ENCODE results near the gene IP6K3.

Gene IP6K3

GRCh38 chr6:33689148-33689494, 57.6 kb downstream of the IP6K3 start:
- DNase-seq (ENCODE audit: low read depth in 2 of 2): no peak

GRCh38 chr6:33688451-33689147, 58.1 kb downstream of the IP6K3 start:
- DNase-seq (ENCODE audit: low read depth in 2 of 2): no peak

DNA sequence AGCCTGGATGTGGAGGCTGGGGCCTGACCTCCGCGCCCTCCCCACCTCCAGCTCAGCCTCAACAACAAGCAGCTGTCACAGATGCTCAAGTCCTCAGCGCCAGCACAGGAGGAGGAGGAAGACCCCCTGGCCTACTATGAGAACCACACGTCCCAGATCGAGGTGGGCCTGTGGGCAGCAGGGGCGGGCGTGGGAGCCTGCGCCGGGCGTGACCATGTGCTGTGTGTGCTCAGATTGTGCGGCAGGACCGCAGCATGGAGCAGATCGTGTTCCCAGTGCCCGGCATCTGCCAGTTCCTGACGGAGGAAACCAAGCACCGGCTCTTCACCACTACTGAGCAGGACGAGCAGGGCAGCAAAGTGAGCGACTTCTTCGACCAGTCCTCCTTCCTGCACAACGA, 58.7 kb downstream of the IP6K3 start:
- DNase-seq (ENCODE audit: low read depth in 2 of 2): no peak

- DNase-seq (ENCODE audit: low read depth in 2 of 2): no peak
Measured at GRCh38 chr6:33686981-33687975, 59.4 kb downstream of the IP6K3 start.

DNA sequence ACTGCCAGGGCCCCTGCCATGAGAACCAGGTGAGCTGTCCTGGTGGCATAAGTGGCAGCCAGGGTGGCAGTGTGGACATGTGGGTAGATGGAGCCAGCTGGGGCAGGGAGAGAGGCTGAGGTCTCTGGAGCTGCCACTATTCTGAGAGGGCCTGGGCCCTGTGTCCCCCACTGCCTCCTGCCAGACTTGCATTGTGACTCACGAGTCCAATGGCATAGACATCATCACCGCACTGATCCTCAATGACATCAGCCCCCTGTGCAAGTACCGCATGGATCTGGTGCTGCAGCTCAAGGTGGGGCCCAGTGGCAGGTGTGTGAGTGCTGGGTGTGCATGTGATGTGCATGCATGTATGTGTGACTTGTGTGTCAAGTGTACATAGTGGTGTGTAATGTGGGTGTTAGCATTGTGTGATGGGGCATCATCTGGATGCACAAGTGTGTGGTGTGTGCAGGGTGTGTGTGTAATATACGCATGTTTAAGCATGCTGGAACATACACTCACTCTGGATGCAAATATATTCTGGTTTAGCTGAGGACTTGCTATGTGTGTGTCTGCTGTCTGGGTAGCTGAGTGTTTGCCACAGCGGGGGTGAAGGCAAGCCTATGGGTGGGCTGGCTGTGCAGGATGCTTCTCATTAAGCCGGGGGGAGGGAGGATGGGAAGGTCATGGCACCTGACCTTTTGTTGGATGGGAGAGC, 60.3 kb downstream of the IP6K3 start:
- DNase-seq (ENCODE audit: low read depth in 2 of 2): no peak

GRCh38 chr6:33685411-33686224, 61.1 kb downstream of the IP6K3 start:
- no peak for DNase-seq (ENCODE audit: low read depth in 2 of 2)

DNA sequence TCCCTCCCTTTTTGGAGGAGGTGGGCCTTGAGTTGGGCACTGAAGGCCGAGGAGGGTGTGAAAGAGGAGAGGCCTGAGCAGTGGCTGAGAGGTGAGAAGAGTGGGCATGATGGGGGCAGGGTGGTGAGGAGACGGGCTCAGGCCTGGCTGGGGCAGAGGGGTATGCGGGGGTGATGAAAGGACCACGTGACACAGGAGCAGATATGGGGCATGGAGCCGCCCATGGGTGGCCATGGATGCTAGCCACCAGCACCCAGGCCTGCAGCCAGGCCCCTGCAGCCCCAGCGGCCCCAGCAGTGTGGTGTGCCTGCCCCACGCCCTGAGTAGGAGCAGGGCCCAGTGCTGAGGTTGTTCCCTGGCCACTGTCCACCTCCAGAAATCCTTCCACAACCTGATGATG, 61.7 kb downstream of the IP6K3 start:
- no peak for DNase-seq (ENCODE audit: low read depth in 2 of 2)

DNA sequence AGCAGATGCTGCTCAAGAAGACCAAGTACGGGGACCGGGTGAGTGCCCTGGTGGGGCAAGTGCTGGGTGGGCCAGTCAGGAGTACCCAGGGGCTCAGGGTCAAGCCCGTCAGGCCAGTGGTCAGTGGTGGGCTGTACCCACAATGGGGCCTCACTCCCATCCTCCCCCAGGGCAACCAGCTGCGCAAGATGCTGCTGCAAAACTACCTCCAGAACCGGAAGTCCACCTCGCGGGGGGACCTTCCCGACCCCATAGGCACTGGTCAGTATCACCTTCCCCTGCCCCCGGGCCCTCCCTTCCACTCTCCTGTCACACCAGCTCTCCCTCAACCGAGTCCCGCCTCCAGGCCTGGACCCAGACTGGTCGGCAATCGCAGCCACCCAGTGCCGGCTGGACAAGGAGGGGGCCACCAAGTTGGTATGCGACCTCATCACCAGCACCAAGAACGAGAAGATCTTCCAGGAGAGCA, 62.2 kb downstream of the IP6K3 start:
- DNase-seq (ENCODE audit: low read depth in 2 of 2): no peak

DNA sequence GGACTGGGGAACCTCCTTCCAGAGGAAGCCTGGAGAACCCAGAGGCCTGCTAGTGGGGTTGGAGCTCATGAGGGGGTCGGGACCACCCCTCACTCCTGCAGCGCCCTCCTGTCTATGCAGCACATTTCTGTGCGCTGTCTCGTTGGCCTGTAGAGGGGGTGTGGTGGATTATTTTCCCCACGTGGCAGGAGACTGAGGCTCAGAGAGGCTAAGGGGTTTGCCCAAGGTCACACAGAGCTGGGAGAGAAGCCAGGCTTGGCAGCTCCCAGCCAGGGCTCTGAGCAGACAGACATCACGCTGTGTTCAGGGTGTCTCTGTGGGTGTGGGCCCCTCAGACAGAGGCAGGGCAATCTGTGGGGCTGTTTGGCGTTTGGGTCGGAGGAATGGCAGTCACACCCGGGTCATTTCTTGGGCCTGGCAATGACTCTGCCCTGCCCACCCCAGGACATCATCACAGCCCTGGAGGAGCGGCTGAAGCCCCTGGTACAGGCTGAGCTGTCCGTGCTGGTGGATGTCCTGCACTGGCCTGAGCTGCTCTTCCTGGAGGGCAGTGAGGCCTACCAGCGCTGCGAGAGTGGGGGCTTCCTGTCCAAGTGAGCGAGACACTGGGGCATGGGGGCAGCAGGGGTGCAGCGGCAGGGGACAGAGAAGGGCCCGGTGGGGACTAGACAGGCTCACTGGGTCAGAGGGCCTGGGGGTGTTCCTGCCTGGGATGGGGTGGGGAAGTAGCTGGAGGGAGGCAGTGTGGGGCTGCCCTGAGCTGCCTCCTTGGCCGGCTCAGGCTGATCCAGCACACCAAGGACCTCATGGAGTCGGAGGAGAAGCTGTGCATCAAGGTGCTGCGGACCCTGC, 62.9 kb downstream of the IP6K3 start:
- DNase-seq (ENCODE audit: low read depth in 2 of 2): no peak

DNA sequence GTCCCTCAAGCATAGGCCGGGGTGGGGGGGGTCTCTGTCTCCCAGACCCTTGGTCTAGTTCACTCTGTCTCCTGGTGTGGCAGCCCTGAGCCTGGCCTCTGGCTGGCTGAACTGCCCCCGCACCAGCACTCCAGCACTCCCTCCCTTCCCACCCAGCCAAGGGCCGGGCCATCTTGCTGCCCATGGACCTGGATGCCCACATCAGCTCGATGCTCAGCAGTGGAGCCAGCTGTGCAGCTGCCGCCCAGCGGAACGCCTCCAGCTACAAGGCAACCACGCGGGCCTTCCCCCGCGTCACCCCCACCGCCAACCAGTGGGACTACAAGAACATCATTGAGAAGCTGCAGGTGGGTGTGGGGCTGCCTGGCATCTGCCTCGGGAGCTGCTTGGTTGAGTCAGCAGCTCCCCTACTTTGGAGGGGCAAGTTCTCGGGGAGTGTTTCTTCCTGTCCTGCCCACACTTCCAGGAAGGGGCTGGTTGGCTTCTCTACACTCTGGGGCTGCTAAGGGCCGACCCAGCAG, 63.6 kb downstream of the IP6K3 start:
- no peak for DNase-seq (ENCODE audit: low read depth in 2 of 2)

DNA sequence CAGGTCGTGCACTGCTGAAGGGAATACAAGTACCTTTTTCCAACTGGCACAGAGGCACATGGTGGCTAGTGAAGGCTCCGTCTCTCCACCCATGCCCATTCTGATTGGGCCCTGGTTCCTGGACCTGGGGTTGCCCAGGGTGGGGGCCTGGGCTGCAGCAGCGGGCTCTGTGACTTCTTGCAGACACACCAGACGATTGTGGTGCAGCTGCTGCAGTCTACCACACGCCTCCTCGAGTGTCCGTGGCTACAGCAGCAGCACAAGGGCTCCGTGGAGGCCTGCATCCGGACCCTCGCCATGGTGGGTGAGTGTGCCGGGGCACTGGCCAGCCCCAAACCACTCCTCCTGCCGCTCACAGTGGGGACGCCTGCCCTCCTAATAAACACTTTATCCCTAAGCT, 64.4 kb downstream of the IP6K3 start:
- no peak for DNase-seq (ENCODE audit: low read depth in 2 of 2)

DNA sequence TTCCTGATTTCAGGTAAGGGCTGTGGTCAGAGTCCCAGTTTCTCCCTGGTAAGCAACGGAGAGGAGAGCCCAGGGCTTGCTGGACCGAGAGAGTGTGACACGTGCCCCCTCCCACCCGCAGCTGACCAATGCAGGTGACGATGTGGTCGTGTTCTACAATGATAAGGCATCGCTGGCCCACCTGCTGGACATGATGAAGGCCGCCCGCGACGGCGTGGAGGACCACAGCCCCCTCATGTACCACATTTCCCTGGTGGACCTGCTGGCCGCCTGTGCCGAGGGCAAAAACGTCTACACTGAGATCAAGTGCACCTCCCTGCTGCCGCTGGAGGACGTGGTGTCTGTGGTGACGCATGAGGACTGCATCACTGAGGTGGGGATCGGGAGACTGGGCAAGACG, 66.9 kb downstream of the IP6K3 start:
- DNase-seq (ENCODE audit: low read depth in 2 of 2): no peak

- DNase-seq (ENCODE audit: low read depth in 2 of 2): no peak
Measured at GRCh38 chr6:33678932-33679490, 67.7 kb downstream of the IP6K3 start.

GRCh38 chr6:33678233-33678931, 68.3 kb downstream of the IP6K3 start:
- no peak for DNase-seq (ENCODE audit: low read depth in 2 of 2)

DNA sequence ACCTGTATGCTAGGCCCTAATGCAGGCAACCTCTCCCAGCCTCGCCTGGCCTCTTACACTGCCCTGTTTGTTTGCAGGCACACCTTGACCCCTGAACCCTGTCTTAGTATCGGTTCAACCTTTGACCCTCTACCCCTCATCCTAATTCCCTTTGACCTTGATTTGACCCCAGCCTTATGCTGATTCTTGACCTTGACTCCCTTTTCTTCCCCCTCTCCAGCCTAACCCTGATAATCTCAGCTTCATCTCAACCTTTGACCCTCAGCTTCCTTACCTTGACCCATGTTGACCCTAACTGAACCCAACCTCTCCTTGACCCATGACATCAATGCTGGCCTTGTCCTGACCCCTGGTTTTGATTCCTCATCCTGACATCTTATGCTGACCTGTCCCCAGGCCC, 69.0 kb downstream of the IP6K3 start:
- DNase-seq (ENCODE audit: low read depth in 2 of 2): no peak

- no peak for DNase-seq (ENCODE audit: low read depth in 2 of 2)
Measured at GRCh38 chr6:33677143-33677660, 69.5 kb downstream of the IP6K3 start.

DNA sequence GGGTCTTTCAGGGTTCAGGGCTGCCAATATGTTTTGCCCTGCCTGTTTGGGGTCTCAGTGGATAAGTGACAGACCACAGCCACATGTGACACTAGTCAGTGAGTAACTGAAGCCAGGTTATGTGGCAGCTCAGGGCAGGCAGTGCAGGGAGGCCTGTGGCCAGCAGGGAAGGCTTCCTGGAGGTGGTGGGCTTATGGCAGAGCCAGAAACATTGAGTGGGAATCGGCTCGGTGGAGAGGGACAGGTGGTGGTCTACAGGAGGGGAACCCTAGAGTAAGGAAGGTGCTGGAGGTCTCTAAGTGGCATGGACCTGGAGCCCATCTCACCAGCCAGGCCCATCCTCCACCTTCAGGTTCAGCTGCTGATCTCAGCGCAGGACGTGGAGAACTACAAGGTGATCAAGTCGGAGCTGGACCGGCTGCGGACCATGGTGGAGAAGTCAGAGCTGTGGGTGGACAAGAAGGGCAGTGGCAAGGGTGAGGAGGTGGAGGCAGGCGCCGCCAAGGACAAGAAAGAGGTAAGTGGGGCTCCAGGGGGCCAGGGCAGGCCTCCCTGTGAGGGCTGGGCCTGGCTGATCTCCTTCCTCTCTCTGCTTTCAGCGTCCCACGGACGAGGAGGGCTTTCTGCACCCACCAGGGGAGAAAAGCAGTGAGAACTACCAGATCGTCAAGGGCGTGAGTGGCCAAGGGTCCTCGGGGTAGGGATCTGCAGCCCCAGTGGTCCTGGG, 70.1 kb downstream of the IP6K3 start:
- DNase-seq (ENCODE audit: low read depth in 2 of 2): no peak

DNA sequence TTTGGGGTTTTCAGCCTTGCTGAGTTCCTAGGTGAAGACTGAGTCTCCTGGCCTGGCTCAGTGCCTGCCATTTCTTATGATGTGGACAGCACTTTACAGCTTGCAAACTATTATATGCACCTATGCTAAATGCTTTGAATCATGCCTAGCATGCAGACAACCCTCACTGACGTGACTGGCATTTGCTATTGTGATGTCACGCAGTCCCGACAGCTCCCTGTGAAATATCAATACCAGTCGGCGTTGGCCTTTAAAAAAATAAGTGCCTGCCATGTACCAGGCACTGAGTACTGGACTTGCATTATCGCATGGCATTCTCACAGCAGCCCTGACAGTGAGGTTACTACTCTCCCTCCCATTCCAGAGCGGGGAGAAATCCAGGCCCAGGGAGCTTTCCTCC, 70.7 kb downstream of the IP6K3 start:
- DNase-seq (ENCODE audit: low read depth in 2 of 2): no peak

All from stimulated activated CD8-positive, alpha-beta memory T cell treated with anti-CD3 and anti-CD28 coated beads, Interleukin-2, amount 100 ng/mL, for 1 hour (primary cell).